H9 (cell line): ENCODE results near the gene IRF4. TPM values are rescaled to one million over a fixed set of nuclear protein-coding genes. Genes with fewer than 3 reads are reported as not detected.

Experiments used
- DNase-seq: peaks from one replicate; pipeline ENCODE4 v3.0.0-alpha.2; 2017
- H2AFZ ChIP-seq: one replicate; pipeline ENCODE4 v1.6.1; 2013; ENCODE audit warnings: mild to moderate bottlenecking, low read length, control low read depth, moderate library complexity
- H2AK5ac ChIP-seq: 2 replicates; pipeline ENCODE4 v1.6.1; 2013; ENCODE audit warnings: low read length, control low read depth, mixed read lengths; ENCODE audit not compliant: insufficient read length
- H2BK120ac ChIP-seq: one replicate; pipeline ENCODE4 v1.6.1; 2013; ENCODE audit warnings: low read depth, mild to moderate bottlenecking, low read length, control low read depth, inconsistent platforms; ENCODE audit not compliant: poor library complexity, severe bottlenecking
- H2BK12ac ChIP-seq: 2 replicates; pipeline ENCODE4 v1.6.1; 2013; ENCODE audit warnings: low read length, control low read depth, mixed read lengths, low read depth; ENCODE audit not compliant: insufficient read length
- H2BK15ac ChIP-seq: 2 replicates; pipeline ENCODE4 v1.6.1; 2013; ENCODE audit warnings: low read depth, low read length, control low read depth
- H2BK20ac ChIP-seq: one replicate; pipeline ENCODE4 v1.6.1; 2013; ENCODE audit warnings: low read depth, mild to moderate bottlenecking, low read length, control low read depth, inconsistent platforms; ENCODE audit not compliant: poor library complexity, severe bottlenecking
- H2BK5ac ChIP-seq: 2 replicates; pipeline ENCODE4 v1.6.1; 2013; ENCODE audit warnings: low read length, control low read depth, mixed read lengths; ENCODE audit not compliant: insufficient read length
- H3K14ac ChIP-seq: 2 replicates; pipeline ENCODE4 v1.6.1; 2013; ENCODE audit warnings: low read length, control low read depth; ENCODE audit not compliant: insufficient read depth
- H3K18ac ChIP-seq: 2 replicates; pipeline ENCODE4 v1.6.1; 2013; ENCODE audit warnings: low read depth, mild to moderate bottlenecking, mixed read lengths, low read length, control low read depth; ENCODE audit not compliant: insufficient read length
- H3K23ac ChIP-seq: 2 replicates; pipeline ENCODE4 v1.6.1; 2013; ENCODE audit warnings: low read length, control low read depth, mixed read lengths, low read depth; ENCODE audit not compliant: insufficient read length
- H3K23me2 ChIP-seq: 2 replicates; pipeline ENCODE4 v1.6.1; 2013; ENCODE audit warnings: low read depth, mild to moderate bottlenecking, mixed read lengths, low read length, control low read depth; ENCODE audit not compliant: insufficient read length, poor library complexity, severe bottlenecking
- H3K27ac ChIP-seq: 2 replicates; pipeline ENCODE4 v1.5.1; 2013; ENCODE audit warnings: low read length, control low read depth, mixed read lengths, low read depth; ENCODE audit not compliant: insufficient read length
- H3K27me3 ChIP-seq: 2 replicates; pipeline ENCODE4 v1.6.1; 2013; ENCODE audit warnings: low read length, control low read depth, inconsistent platforms; ENCODE audit not compliant: insufficient read depth
- H3K4ac ChIP-seq: 2 replicates; pipeline ENCODE4 v1.6.1; 2013; ENCODE audit warnings: low read depth, mild to moderate bottlenecking, control low read depth, inconsistent platforms, low read length, moderate library complexity
- H3K4me1 ChIP-seq: 2 replicates; pipeline ENCODE4 v1.6.1; 2013; ENCODE audit warnings: low read length, control low read depth, inconsistent platforms; ENCODE audit not compliant: insufficient read depth
- H3K4me2 ChIP-seq: 2 replicates; pipeline ENCODE4 v1.6.1; 2013; ENCODE audit warnings: low read length, control low read depth, mixed read lengths; ENCODE audit not compliant: insufficient read length, insufficient read depth
- H3K56ac ChIP-seq: 2 replicates; pipeline ENCODE4 v1.6.1; 2013; ENCODE audit warnings: low read depth, mild to moderate bottlenecking, mixed read lengths, low read length, control low read depth; ENCODE audit not compliant: insufficient read length
- H3K79me1 ChIP-seq: 2 replicates; pipeline ENCODE4 v1.6.1; 2013; ENCODE audit warnings: low read depth, mild to moderate bottlenecking, moderate library complexity, low read length, control low read depth, inconsistent platforms; ENCODE audit not compliant: insufficient read depth, poor library complexity, severe bottlenecking
- H3K79me2 ChIP-seq: 2 replicates; pipeline ENCODE4 v1.6.1; 2013; ENCODE audit warnings: low read length, control low read depth, inconsistent platforms; ENCODE audit not compliant: insufficient read depth
- H3K9ac ChIP-seq: 2 replicates; pipeline ENCODE4 v1.6.1; 2013; ENCODE audit warnings: low read length, control low read depth, mixed read lengths; ENCODE audit not compliant: insufficient read length; ENCODE audit errors: extremely low read depth
- H3K9me3 ChIP-seq: one replicate; pipeline ENCODE4 v1.6.1; 2013; ENCODE audit warnings: low read depth, low read length, inconsistent platforms; ENCODE audit not compliant: control insufficient read depth
- H3T11ph ChIP-seq: one replicate; pipeline ENCODE4 v1.6.1; 2013; ENCODE audit warnings: mild to moderate bottlenecking, low read length, control low read depth, inconsistent platforms
- H4K20me1 ChIP-seq: one replicate; pipeline ENCODE4 v1.6.1; 2013; ENCODE audit not compliant: control insufficient read depth, insufficient read length, insufficient read depth
- H4K5ac ChIP-seq: 2 replicates; pipeline ENCODE4 v1.6.1; 2013; ENCODE audit warnings: low read depth, mild to moderate bottlenecking, mixed read lengths, low read length, control low read depth; ENCODE audit not compliant: insufficient read length
- H4K8ac ChIP-seq: replicated peaks from 2 replicates; pipeline ENCODE4 v1.6.1; 2013; ENCODE audit warnings: low read length, control low read depth, mixed read lengths, low read depth; ENCODE audit not compliant: insufficient read length
- H4K91ac ChIP-seq: 2 replicates; pipeline ENCODE4 v1.6.1; 2013; ENCODE audit warnings: low read depth, mild to moderate bottlenecking, moderate library complexity, mixed read lengths, low read length, control low read depth; ENCODE audit not compliant: insufficient read length
- H3K27ac Mint-ChIP-seq, 3 experiments: 2 replicates in 2 of 3; 3 replicates in 1 of 3; pipeline ENCODE4 v1.8.0; 2020 to 2021; ENCODE audit warnings: mixed read lengths in 3 of 3, mild to moderate bottlenecking in 1 of 3, moderate library complexity in 1 of 3
- H3K27me3 Mint-ChIP-seq: 2 replicates; pipeline ENCODE4 v1.8.0; 2021; ENCODE audit warnings: low read depth, mild to moderate bottlenecking, moderate library complexity, mixed read lengths
- H3K36me3 Mint-ChIP-seq, 3 experiments: 2 replicates in 2 of 3; 3 replicates in 1 of 3; pipeline ENCODE4 v1.8.0; 2020 to 2021; ENCODE audit warnings: low read depth in 3 of 3, mixed read lengths in 3 of 3; ENCODE audit not compliant: insufficient read depth in 1 of 3
- H3K4me1 Mint-ChIP-seq, 2 experiments: 2 replicates each; pipeline ENCODE4 v1.8.0; 2020; ENCODE audit warnings: mixed read lengths in 2 of 2
- H3K4me3 Mint-ChIP-seq, 2 experiments: 2 replicates in 1 of 2; 3 replicates in 1 of 2; pipeline ENCODE4 v1.8.0; 2020 to 2021; ENCODE audit warnings: mild to moderate bottlenecking in 2 of 2, mixed read lengths in 2 of 2, moderate library complexity in 1 of 2
- H3K9me3 Mint-ChIP-seq, 2 experiments: 2 replicates in 1 of 2; 3 replicates in 1 of 2; pipeline ENCODE4 v1.8.0; 2020; ENCODE audit warnings: mild to moderate bottlenecking in 2 of 2, mixed read lengths in 2 of 2, moderate library complexity in 1 of 2
- CTCF ChIP-seq: fragments of 200-600 bp; sonication (generic); conservative IDR thresholded peaks from 3 replicates; pipeline ENCODE4 v1.8.0; 2021; ENCODE audit warnings: antibody characterized with exemption, mild to moderate bottlenecking
- WGBS: extraction: QIAGEN DNeasy Blood & Tissue Kit; methylation state at CpG from one replicate; pipeline ENCODE4 v1.1.7; 2013; ENCODE audit warnings: missing lambda C conversion rate, low lambda C conversion rate, mixed read lengths; ENCODE audit not compliant: insufficient read length; ENCODE audit errors: extremely low coverage; 5-methylcytosine and 5-hydroxymethylcytosine counted together
- total RNA-seq: library from RNA; stranded (reverse); gene quantifications from 2 replicates; pipeline ENCODE4 v1.2.1, GENCODE V29; 2021

Gene IRF4
- total RNA-seq, 1 experiment from 2014 or later = 0.31 TPM

- H2BK20ac ChIP-seq = no peak overlapping the region
- no peak overlapping the region for H3K18ac ChIP-seq
- no peak for TF ChIP-seq CTCF
- no peak overlapping the region for H2BK12ac ChIP-seq
- 0 out of 4 replicates have a peak, but pooled peaks cover 0 to 2% of the 10 kb centered on the region in 2 experiments for H3K4me1 Mint-ChIP-seq
- peaks cover 5 to 16% (median 15%) of the 10 kb centered on the region in 3 experiments; a peak in 6 of 7 replicates for H3K36me3 Mint-ChIP-seq
- H4K91ac ChIP-seq = no peak overlapping the region
- no CpG with 5 or more reads among the region's 11 CpGs for WGBS
- no peak overlapping the region for H4K8ac ChIP-seq
- peaks cover 91 to 98% of the 10 kb centered on the region in 2 experiments for H3K9me3 Mint-ChIP-seq
- no peak overlapping the region for H2AK5ac ChIP-seq
- H3K56ac ChIP-seq = no peak overlapping the region
- no peaks in the 10 kb centered on the region for H3K79me1 ChIP-seq
- no peak overlapping the region for H2BK5ac ChIP-seq
- H3K23me2 ChIP-seq = no peaks in the 10 kb centered on the region
- no peaks in the 10 kb centered on the region for H3K27me3 ChIP-seq
- H3K4me1 ChIP-seq = no peaks in the 10 kb centered on the region
- no peak overlapping the region for H3K14ac ChIP-seq
- H3K27ac Mint-ChIP-seq = peak overlapping the region in 2 of 3 experiments; percentile 27 to 29; a peak in 1 of 7 replicates
- DNase-seq = no peak
- H2AFZ ChIP-seq = no peak overlapping the region
- H3K23ac ChIP-seq = no peak overlapping the region
- no peak overlapping the region for H3K4me2 ChIP-seq
- H3K27ac ChIP-seq = no peak overlapping the region
- no peak overlapping the region for H2BK15ac ChIP-seq
- H4K5ac ChIP-seq = no peak overlapping the region
- H3K79me2 ChIP-seq = no peaks in the 10 kb centered on the region
- H3K27me3 Mint-ChIP-seq = peaks cover 7% of the 10 kb centered on the region
- no peak overlapping the region for H3K9ac ChIP-seq
- H3T11ph ChIP-seq = no peak overlapping the region
- H2BK120ac ChIP-seq = no peak overlapping the region
- H3K4me3 Mint-ChIP-seq = no peak overlapping the region
- no peaks in the 10 kb centered on the region for H4K20me1 ChIP-seq
- peaks cover 77% of the 10 kb centered on the region for H3K9me3 ChIP-seq
- H3K4ac ChIP-seq = no peak overlapping the region
These were observed 34.7 kb upstream of the IRF4 start for GRCh38 chr6:356828-357251.
